GM12878 (cell line): ENCODE results near the gene G2E3.

Source experiments
- CEBPB ChIP-seq, 2 experiments: fragments of 150-350 bp in 1 of 2; IDR thresholded peaks; 2 replicates each; pipeline ENCODE4 v1.6.1; 2012 to 2014; ENCODE audit warnings: low read depth in 2 of 2, low read length in 2 of 2, borderline replicate concordance in 1 of 2, inconsistent platforms in 1 of 2
- CTCF ChIP-seq, 3 experiments: IDR thresholded peaks in 2 of 3; conservative IDR thresholded peaks in 1 of 3; 2 replicates each; pipeline ENCODE4 v1.5.1; 2011; ENCODE audit warnings: low read depth in 3 of 3, low read length in 3 of 3, mild to moderate bottlenecking in 3 of 3, control low read depth in 2 of 3, moderate library complexity in 2 of 3, inconsistent platforms in 1 of 3, mixed read lengths in 1 of 3; ENCODE audit not compliant: control insufficient read depth in 2 of 3, insufficient read depth in 1 of 3; ENCODE audit errors: extremely low read depth in 1 of 3
- SPI1 ChIP-seq: IDR thresholded peaks from 2 replicates; pipeline ENCODE4 v1.6.1; 2011; ENCODE audit warnings: low read depth, mild to moderate bottlenecking, low read length, moderate library complexity, borderline replicate concordance; ENCODE audit not compliant: insufficient read depth
- TAF1 ChIP-seq: IDR thresholded peaks from 2 replicates; pipeline ENCODE4 v1.6.1; 2011; ENCODE audit warnings: mild to moderate bottlenecking, low read depth, low read length, borderline replicate concordance
- YY1 ChIP-seq: IDR thresholded peaks from 2 replicates; pipeline ENCODE4 v1.6.1; 2011; ENCODE audit warnings: low read depth, mild to moderate bottlenecking, low read length

- TF ChIP-seq CEBPB (IDR thresholded peaks at IDR 0.05; ENCODE audit: borderline replicate concordance in 1 of 2, low read depth in 2 of 2, low read length in 2 of 2) (no peak), TAF1 (no peak), SPI1 (no peak), CTCF (IDR thresholded peaks at IDR 0.05 in 2 of 3, conservative IDR thresholded peaks at IDR 0.05 in 1 of 3; ENCODE audit: control insufficient read depth in 2 of 3, extremely low read depth in 1 of 3, insufficient read depth in 1 of 3, low read depth in 3 of 3, low read length in 3 of 3) (no peak), YY1 (no peak)
Observed at GRCh38 chr14:30657050-30657449, 98.1 kb downstream of the G2E3 start.
